Measurements from ENCODE around the gene DPP8.

DNA sequence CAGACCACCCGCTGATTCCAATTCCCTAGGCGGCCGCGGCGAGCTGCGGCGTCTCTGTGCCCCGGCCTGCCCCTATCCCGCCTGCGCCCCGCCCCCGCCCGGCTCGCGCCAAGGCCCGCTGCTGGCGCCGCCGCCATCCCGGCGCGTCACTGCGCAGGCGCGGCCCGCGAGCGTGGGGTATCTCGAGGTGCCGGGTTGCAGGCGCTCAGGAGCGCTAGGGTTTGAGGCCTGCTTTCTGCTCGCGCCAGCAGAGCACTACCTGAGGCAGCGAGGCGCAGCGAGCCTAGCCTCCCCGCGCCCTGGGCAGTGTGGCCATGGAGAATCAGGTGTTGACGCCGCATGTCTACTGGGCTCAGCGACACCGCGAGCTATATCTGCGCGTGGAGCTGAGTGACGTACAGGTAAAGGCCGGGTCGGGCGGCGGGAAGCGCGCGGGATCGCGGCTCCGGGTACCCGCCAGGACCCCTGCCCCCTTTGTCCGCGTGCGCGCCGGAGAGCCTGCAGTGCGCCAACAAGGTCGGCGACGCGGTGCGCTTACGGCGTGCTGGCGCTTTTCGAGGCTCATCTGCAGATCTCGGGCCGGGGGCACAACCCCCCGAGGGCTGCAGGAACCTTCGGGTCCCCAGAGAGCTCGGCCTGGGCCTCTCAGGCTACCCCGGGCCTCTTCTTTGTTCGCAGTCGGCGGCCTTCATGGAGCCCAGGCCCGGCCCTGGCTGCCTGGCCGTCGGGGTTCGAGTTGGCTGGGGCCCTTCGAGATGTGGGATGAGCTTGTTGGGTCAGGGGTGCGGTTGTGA, 13.0 kb upstream of the DPP8 start, which contains the start of gene HACD3:
- no peak for TF ChIP-seq RXRA (IDR thresholded peaks at IDR 0.05)
- TF ChIP-seq JUND (IDR thresholded peaks at IDR 0.05), result no peak
- TF ChIP-seq ZBTB33 (IDR thresholded peaks at IDR 0.05), result no peak
- no peak for TF ChIP-seq CTCF (IDR thresholded peaks at IDR 0.05; ENCODE audit: low read depth, low read length, missing input control)
- TF ChIP-seq, protein P1, sequence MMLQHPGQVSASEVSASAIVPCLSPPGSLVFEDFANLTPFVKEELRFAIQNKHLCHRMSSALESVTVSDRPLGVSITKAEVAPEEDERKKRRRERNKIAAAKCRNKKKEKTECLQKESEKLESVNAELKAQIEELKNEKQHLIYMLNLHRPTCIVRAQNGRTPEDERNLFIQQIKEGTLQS (IDR thresholded peaks at IDR 0.05), result no peak
- TF ChIP-seq GABPA (IDR thresholded peaks at IDR 0.05 in 1 of 2, conservative IDR thresholded peaks at IDR 0.05 in 1 of 2), result no peak
- TF ChIP-seq, protein P2, sequence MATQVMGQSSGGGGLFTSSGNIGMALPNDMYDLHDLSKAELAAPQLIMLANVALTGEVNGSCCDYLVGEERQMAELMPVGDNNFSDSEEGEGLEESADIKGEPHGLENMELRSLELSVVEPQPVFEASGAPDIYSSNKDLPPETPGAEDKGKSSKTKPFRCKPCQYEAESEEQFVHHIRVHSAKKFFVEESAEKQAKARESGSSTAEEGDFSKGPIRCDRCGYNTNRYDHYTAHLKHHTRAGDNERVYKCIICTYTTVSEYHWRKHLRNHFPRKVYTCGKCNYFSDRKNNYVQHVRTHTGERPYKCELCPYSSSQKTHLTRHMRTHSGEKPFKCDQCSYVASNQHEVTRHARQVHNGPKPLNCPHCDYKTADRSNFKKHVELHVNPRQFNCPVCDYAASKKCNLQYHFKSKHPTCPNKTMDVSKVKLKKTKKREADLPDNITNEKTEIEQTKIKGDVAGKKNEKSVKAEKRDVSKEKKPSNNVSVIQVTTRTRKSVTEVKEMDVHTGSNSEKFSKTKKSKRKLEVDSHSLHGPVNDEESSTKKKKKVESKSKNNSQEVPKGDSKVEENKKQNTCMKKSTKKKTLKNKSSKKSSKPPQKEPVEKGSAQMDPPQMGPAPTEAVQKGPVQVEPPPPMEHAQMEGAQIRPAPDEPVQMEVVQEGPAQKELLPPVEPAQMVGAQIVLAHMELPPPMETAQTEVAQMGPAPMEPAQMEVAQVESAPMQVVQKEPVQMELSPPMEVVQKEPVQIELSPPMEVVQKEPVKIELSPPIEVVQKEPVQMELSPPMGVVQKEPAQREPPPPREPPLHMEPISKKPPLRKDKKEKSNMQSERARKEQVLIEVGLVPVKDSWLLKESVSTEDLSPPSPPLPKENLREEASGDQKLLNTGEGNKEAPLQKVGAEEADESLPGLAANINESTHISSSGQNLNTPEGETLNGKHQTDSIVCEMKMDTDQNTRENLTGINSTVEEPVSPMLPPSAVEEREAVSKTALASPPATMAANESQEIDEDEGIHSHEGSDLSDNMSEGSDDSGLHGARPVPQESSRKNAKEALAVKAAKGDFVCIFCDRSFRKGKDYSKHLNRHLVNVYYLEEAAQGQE (IDR thresholded peaks at IDR 0.05), result no peak
- no peak for TF ChIP-seq TAF1 (conservative IDR thresholded peaks at IDR 0.05)
- TF ChIP-seq YY1 (IDR thresholded peaks at IDR 0.05), result no peak
- TF ChIP-seq RAD21 (IDR thresholded peaks at IDR 0.05), result no peak
- TF ChIP-seq SP1 (IDR thresholded peaks at IDR 0.05), result no peak
- TF ChIP-seq FOXA1 (IDR thresholded peaks at IDR 0.05), result no peak
- TF ChIP-seq, protein P3, sequence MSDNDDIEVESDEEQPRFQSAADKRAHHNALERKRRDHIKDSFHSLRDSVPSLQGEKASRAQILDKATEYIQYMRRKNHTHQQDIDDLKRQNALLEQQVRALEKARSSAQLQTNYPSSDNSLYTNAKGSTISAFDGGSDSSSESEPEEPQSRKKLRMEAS (IDR thresholded peaks at IDR 0.05), result no peak

Data from liver (tissue), 3 donors.